ENCODE measurements around the gene TERT. TPM values are rescaled to one million over a fixed set of nuclear protein-coding genes. Genes with fewer than 3 reads are reported as not detected.
A peak's percentile ranks its signal among the peaks of the same experiment; 100 is the strongest.

Gene TERT
- total RNA-seq, 4 donors from 2014 or later, result not detected

DNA sequence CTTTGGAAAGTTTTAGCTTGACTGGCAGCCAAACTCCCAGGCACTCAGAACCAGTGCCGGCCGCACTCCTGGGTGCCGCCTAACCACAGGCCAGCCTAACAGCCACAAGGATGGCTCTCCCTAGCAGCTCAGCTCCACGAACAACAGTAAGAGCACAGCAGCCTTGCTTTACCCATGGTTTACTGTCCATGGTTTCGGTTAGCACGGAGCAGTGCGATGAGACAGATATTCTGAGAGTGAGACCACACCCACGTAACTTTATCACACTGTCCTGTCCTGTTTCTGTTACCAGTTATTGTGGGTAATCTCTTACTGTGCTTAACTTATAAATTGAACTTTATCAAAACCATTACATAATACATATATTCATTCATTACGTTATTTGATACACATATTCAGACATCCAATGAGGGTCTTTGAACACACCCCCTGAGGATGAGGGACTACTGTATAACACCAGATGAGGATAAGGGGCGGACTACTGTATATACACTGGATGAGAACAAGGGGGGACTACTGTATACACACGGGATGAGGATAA is 37.7 kb upstream of the TERT start:
- peak overlapping the region; percentile 84 for H3K27ac ChIP-seq
- H3K27me3 ChIP-seq, result no peaks in the 10 kb centered on the region
- H3K9me3 ChIP-seq, result no peaks in the 10 kb centered on the region
- TF ChIP-seq, protein P1, sequence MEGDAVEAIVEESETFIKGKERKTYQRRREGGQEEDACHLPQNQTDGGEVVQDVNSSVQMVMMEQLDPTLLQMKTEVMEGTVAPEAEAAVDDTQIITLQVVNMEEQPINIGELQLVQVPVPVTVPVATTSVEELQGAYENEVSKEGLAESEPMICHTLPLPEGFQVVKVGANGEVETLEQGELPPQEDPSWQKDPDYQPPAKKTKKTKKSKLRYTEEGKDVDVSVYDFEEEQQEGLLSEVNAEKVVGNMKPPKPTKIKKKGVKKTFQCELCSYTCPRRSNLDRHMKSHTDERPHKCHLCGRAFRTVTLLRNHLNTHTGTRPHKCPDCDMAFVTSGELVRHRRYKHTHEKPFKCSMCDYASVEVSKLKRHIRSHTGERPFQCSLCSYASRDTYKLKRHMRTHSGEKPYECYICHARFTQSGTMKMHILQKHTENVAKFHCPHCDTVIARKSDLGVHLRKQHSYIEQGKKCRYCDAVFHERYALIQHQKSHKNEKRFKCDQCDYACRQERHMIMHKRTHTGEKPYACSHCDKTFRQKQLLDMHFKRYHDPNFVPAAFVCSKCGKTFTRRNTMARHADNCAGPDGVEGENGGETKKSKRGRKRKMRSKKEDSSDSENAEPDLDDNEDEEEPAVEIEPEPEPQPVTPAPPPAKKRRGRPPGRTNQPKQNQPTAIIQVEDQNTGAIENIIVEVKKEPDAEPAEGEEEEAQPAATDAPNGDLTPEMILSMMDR (IDR thresholded peaks at IDR 0.05), result no peak
- no peak for TF ChIP-seq POLR2AphosphoS5 (IDR thresholded peaks at IDR 0.05)
- TF ChIP-seq EP300 (IDR thresholded peaks at IDR 0.05), result no peak
- TF ChIP-seq POLR2A (IDR thresholded peaks at IDR 0.05), result no peak
- H3K36me3 ChIP-seq, result peaks cover 65% of the 10 kb centered on the region
- no peak for DNase-seq (ENCODE audit: low spot score in 2 of 2)
- WGBS, result 72% methylated on average over 11 of the region's 11 CpGs
- peaks cover 47% of the 10 kb centered on the region for H3K4me1 ChIP-seq
- no peak overlapping the region for H3K4me3 ChIP-seq

DNA sequence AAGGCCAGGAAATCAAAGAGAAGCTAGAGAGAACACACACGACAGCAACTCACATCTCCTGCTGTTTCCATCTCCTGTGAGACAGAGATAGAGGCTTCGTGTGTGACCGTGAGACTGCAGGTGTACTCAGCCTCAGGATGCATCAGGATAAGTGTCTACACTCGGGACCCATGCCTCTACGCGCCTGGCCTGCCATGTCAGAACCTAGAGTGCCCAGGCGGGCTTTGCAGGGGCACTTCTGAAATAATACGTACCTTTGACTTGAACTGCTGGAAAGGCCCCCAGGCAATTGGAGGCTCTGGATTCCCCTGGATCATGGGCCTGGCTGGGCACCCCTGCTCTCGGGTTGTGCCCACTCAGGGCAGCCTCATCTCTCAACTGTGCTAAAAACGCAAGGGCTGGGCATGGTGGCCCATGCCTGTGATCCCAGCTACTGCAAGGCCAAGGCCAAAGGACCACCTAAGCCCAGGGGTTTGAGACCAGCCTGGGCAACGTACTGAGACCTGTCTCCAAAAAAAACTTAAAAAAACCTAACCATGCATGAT is 37.1 kb upstream of the TERT start:
- TF ChIP-seq, protein P1 (IDR thresholded peaks at IDR 0.05), result no peak
- TF ChIP-seq POLR2AphosphoS5 (IDR thresholded peaks at IDR 0.05) (no peak), POLR2A (IDR thresholded peaks at IDR 0.05) (no peak), EP300 (IDR thresholded peaks at IDR 0.05) (no peak)
- no peaks in the 10 kb centered on the region for H3K9me3 ChIP-seq
- peaks cover 51% of the 10 kb centered on the region for H3K4me1 ChIP-seq
- WGBS, result 83% methylated on average over 9 of the region's 11 CpGs
- peaks cover 59% of the 10 kb centered on the region for H3K36me3 ChIP-seq
- H3K27ac ChIP-seq, result peak overlapping the region; percentile 84
- no peaks in the 10 kb centered on the region for H3K27me3 ChIP-seq
- H3K4me3 ChIP-seq, result no peak overlapping the region
- peak in 1 of 2 donors; percentile 55 for DNase-seq (ENCODE audit: low spot score in 2 of 2)

DNA sequence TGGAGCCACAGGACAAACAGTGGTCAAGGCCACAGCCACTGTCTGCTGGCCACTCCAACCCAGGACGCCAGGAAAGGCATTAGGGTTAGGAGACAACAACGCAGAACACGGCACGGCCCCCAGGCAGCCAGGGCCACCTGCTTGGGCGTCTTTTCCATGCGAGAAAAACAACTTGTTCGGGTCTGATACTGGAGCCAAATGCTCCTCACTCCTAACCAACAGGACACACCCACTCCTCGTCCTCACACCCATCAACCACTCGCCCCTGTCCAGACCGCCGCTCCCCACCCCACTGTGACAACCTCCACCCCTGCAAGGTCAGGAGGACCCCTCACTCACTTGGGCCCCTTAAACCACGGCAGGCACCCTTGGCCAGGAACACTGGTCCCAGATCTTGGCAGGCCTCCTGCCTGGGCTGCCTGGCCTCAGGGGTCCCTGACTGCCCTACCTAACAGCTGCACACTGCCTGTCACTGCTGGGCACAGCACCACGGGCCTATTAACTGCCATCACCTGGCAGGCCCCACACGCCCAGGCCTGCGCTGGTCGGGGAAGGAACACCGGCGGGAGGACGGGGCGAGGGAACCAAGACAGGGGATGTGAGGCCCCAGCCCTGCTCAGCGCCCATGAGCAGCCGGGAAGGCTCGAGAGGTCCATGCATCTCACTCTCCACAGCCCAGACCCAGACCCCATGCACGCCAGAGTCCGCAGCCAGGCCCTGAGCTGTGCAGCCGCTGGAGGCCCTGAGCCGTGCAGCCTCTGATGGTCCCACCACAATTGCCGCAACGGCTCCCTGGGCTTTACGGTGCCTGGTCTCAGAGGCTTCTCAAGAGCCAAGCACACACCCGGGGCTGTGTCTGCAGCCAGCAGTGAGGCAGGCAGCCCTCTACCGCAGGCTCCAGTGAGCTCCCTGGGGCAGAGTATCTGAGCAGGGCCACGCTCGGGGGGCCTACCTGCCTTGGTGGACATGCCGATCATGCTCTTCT is 36.3 kb upstream of the TERT start:
- TF ChIP-seq, protein P1 (IDR thresholded peaks at IDR 0.05), result no peak
- TF ChIP-seq EP300 (IDR thresholded peaks at IDR 0.05) (no peak), POLR2AphosphoS5 (IDR thresholded peaks at IDR 0.05) (no peak), POLR2A (IDR thresholded peaks at IDR 0.05) (no peak)
- 71% methylated on average over 30 of the region's 35 CpGs for WGBS
- Histone ChIP-seq H3K9me3 (no peaks in the 10 kb centered on the region), H3K4me1 (peaks cover 51% of the 10 kb centered on the region), H3K4me3 (no peak overlapping the region), H3K36me3 (peaks cover 51% of the 10 kb centered on the region), H3K27me3 (no peaks in the 10 kb centered on the region), H3K27ac (peak overlapping the region; percentile 84)
- DNase-seq (ENCODE audit: low spot score in 2 of 2), result peak; percentile 52 to 76

DNA sequence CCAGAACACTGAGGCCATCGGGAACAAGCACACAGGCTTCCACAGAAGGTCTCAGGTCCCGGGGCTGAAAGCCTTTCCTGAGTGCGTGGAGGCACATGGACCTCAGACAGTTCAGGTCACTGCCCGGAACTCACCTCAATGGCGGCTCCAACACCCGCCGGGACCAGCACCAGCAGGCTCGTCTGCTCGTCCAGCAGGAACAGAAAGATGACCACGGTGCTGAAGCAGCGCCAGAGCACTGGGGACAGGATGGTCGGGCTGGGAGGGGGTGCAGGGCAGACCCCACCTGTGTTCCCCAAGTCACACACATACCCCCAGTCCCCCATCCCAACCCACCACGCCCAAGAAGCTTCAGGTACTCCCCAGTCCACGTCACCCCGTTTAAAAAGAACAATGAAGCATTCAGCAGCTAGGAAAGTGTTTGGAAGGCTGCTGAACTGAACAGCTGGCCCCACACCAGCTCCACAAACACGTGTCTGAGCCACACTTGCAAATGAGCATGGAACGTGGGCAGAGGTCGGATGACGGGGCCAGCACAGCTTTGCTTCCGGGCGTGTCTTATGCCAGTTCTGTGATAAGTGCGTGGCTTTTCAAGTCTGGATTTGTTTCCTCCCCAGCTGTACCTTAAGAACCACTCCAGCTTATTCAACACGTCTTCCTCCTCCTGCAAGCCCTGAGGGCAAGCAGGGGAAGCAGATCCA is 35.4 kb upstream of the TERT start:
- Histone ChIP-seq H3K4me3 (no peak overlapping the region), H3K9me3 (no peaks in the 10 kb centered on the region), H3K27me3 (no peaks in the 10 kb centered on the region), H3K4me1 (peaks cover 51% of the 10 kb centered on the region), H3K27ac (peak overlapping the region; percentile 84), H3K36me3 (peaks cover 51% of the 10 kb centered on the region)
- TF ChIP-seq POLR2AphosphoS5 (IDR thresholded peaks at IDR 0.05), result peak in 1 of 3 donors; percentile 31
- TF ChIP-seq, protein P1 (IDR thresholded peaks at IDR 0.05), result no peak
- 78% methylated on average over 17 of the region's 23 CpGs for WGBS
- peak; percentile 79 to 83 for DNase-seq (ENCODE audit: low spot score in 2 of 2)
